C4-2B (cell line): Measurements from ENCODE around the gene PRRC2B.

Source experiments
- ZFX ChIP-seq: fragments of 450-650 bp; IDR thresholded peaks from 2 replicates; pipeline ENCODE4 v1.6.1; 2017
- TF ChIP-seq, protein P1 (sequence below): fragments of 450-650 bp; conservative IDR thresholded peaks from 2 replicates; pipeline ENCODE4 v1.5.1; 2017; ENCODE audit warnings: mild to moderate bottlenecking

DNA sequence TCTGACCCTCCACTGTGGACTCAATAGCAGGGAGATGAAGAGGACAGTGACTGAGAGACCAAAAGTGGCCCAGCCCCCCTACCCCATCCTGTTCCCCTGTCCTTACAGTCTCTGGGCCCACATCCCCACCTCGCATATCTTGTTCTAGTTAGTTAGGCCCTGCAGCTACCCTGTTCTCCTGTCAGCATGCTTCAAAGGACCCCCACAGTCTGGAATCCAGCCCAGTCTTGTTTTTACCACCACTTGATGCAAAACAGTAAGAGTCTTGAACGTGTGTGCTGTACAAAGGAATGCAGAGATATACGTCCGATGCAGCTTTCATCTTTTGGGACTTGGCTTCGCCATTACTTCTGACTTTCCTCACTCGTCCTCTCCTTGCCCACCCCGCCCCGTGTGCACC lies 96.6 kb downstream of the PRRC2B start:
- TF ChIP-seq, protein P1, sequence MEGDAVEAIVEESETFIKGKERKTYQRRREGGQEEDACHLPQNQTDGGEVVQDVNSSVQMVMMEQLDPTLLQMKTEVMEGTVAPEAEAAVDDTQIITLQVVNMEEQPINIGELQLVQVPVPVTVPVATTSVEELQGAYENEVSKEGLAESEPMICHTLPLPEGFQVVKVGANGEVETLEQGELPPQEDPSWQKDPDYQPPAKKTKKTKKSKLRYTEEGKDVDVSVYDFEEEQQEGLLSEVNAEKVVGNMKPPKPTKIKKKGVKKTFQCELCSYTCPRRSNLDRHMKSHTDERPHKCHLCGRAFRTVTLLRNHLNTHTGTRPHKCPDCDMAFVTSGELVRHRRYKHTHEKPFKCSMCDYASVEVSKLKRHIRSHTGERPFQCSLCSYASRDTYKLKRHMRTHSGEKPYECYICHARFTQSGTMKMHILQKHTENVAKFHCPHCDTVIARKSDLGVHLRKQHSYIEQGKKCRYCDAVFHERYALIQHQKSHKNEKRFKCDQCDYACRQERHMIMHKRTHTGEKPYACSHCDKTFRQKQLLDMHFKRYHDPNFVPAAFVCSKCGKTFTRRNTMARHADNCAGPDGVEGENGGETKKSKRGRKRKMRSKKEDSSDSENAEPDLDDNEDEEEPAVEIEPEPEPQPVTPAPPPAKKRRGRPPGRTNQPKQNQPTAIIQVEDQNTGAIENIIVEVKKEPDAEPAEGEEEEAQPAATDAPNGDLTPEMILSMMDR = no peak
- no peak for TF ChIP-seq ZFX
